ENCODE data around the gene AFDN. TPM values are rescaled to one million over a fixed set of nuclear protein-coding genes. Genes with fewer than 3 reads are reported as not detected.
A peak's percentile ranks its signal among the peaks of the same experiment; 100 is the strongest.

AFDN gene, protein sequence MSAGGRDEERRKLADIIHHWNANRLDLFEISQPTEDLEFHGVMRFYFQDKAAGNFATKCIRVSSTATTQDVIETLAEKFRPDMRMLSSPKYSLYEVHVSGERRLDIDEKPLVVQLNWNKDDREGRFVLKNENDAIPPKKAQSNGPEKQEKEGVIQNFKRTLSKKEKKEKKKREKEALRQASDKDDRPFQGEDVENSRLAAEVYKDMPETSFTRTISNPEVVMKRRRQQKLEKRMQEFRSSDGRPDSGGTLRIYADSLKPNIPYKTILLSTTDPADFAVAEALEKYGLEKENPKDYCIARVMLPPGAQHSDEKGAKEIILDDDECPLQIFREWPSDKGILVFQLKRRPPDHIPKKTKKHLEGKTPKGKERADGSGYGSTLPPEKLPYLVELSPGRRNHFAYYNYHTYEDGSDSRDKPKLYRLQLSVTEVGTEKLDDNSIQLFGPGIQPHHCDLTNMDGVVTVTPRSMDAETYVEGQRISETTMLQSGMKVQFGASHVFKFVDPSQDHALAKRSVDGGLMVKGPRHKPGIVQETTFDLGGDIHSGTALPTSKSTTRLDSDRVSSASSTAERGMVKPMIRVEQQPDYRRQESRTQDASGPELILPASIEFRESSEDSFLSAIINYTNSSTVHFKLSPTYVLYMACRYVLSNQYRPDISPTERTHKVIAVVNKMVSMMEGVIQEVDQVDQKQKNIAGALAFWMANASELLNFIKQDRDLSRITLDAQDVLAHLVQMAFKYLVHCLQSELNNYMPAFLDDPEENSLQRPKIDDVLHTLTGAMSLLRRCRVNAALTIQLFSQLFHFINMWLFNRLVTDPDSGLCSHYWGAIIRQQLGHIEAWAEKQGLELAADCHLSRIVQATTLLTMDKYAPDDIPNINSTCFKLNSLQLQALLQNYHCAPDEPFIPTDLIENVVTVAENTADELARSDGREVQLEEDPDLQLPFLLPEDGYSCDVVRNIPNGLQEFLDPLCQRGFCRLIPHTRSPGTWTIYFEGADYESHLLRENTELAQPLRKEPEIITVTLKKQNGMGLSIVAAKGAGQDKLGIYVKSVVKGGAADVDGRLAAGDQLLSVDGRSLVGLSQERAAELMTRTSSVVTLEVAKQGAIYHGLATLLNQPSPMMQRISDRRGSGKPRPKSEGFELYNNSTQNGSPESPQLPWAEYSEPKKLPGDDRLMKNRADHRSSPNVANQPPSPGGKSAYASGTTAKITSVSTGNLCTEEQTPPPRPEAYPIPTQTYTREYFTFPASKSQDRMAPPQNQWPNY (N-terminal part only)
- 1 to 10 TPM in 5 of 6 donors, under 1 TPM in 1; 0.71 to 5.4 (median 2.6) TPM for polyA plus RNA-seq (ENCODE audit: low read depth in 6 of 6)

- Mint-ChIP-seq H3K36me3 (peaks cover 5% of the 10 kb centered on the region in 2 donors), H3K4me3 (peak within 1 kb of the TSS; percentile 86 to 96 (median 91)), H3K27me3 (peaks cover 25 to 46% (median 26%) of the 10 kb centered on the region in 3 donors), H3K27ac (peak within 1 kb of the TSS in 5 of 6 donors; percentile 43 to 92 (median 75)), H3K9me3 (peaks cover 0 to 8% (median 3%) of the 10 kb centered on the region in 7 donors), H3K4me1 (peaks cover 12 to 27% (median 24%) of the 10 kb centered on the region in 3 donors)
- DNase-seq: no peak
- peak; percentile 17 to 27 for ATAC-seq (ENCODE audit: low read depth in 2 of 2)
These were observed at the start of gene AFDN for GRCh38 chr6:167826896-167827582. TSS of gene AFDN (plus strand) at chr6:167826911. CDS start at chr6:167827133, 222 bp downstream.

- Mint-ChIP-seq H3K4me1 (no peaks in the 10 kb centered on the region), H3K27me3 (peaks cover 19 to 50% (median 24%) of the 10 kb centered on the region in 3 donors), H3K36me3 (no peaks in the 10 kb centered on the region), H3K27ac (no peak overlapping the region), H3K9me3 (no peaks in the 10 kb centered on the region), H3K4me3 (no peak overlapping the region)
- no peak for ATAC-seq (ENCODE audit: low read depth in 2 of 2)
- DNase-seq: no peak
These were observed 48.1 kb upstream of the AFDN start for GRCh38 chr6:167778497-167779128.

DNA sequence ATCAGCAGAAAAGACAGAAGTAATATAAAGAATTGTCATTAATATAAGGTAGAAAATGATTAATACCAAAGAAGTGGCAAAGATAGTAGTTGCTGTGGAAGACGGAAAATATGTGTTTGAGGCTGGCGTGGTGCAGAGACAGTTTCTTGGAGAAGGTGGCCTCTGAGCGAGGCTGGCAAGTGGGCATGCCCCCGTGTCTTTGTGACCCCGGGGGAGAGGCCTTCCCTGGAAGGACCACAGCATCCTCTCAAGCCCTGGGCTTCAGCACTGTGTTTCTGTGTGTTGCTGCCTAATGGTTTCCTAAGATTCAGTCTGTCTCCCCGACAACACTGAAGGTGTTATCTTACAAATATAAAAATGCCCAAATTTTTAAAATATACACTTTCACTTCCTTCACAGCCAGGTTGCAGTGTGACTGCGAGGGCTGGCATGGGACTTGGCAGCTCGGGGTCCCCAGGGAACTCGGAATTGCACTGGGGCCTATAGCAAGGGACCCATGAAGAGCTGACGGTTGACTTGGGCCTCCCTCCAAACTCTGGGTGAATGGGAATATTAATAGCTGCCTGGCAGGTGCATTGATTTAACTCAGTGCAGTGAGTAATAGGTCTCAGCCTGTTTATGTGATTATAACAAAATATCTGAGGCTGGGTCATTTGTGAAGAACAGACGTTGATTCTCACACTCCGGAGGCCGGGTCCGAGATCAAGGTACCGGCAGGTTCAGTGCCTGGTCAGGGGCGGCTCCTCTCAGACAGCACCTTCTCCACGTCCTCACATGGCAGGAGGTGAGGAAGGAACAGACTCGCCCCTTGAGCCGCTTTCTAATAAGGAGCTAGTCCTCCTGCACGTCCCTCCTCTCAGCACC, 47.4 kb upstream of the AFDN start:
- Mint-ChIP-seq H3K4me1 (no peaks in the 10 kb centered on the region), H3K4me3 (no peak overlapping the region), H3K27me3 (peaks cover 19 to 50% (median 24%) of the 10 kb centered on the region in 3 donors), H3K27ac (no peak overlapping the region), H3K36me3 (no peaks in the 10 kb centered on the region), H3K9me3 (peaks cover 0 to 3% (median 0%) of the 10 kb centered on the region in 7 donors)
- no peak for ATAC-seq (ENCODE audit: low read depth in 2 of 2)
- no peak for DNase-seq

- Mint-ChIP-seq H3K4me1 (no peaks in the 10 kb centered on the region), H3K9me3 (peaks cover 0 to 3% (median 0%) of the 10 kb centered on the region in 7 donors), H3K4me3 (no peak overlapping the region), H3K27me3 (peaks cover 17 to 50% (median 23%) of the 10 kb centered on the region in 3 donors), H3K36me3 (no peaks in the 10 kb centered on the region), H3K27ac (no peak overlapping the region)
- ATAC-seq (ENCODE audit: low read depth in 2 of 2) (no peak), DNase-seq (no peak)
These were observed 46.6 kb upstream of the AFDN start for GRCh38 chr6:167779993-167780655.

GRCh38 chr6:167781066-167781767, 45.5 kb upstream of the AFDN start:
- Mint-ChIP-seq H3K9me3 (peaks cover 0 to 4% (median 0%) of the 10 kb centered on the region in 7 donors), H3K27ac (no peak overlapping the region), H3K4me3 (no peak overlapping the region), H3K27me3 (peaks cover 10 to 43% (median 17%) of the 10 kb centered on the region in 3 donors), H3K36me3 (no peaks in the 10 kb centered on the region), H3K4me1 (no peaks in the 10 kb centered on the region)
- DNase-seq (no peak), ATAC-seq (ENCODE audit: low read depth in 2 of 2) (no peak)

GRCh38 chr6:167781868-167782267, 44.8 kb upstream of the AFDN start:
- Mint-ChIP-seq H3K4me1 (no peaks in the 10 kb centered on the region), H3K9me3 (peaks cover 0 to 4% (median 0%) of the 10 kb centered on the region in 7 donors)
- DNase-seq: no peak

GRCh38 chr6:167782698-167783517, 43.8 kb upstream of the AFDN start:
- no peak overlapping the region for H3K27ac Mint-ChIP-seq
- H3K36me3 Mint-ChIP-seq: no peaks in the 10 kb centered on the region
- ATAC-seq (ENCODE audit: low read depth in 2 of 2): no peak
- no peak for DNase-seq
- peaks cover 0 to 4% (median 0%) of the 10 kb centered on the region in 7 donors for H3K9me3 Mint-ChIP-seq
- no peaks in the 10 kb centered on the region for H3K4me1 Mint-ChIP-seq
- peaks cover 6 to 26% (median 21%) of the 10 kb centered on the region in 3 donors for H3K27me3 Mint-ChIP-seq
- H3K4me3 Mint-ChIP-seq: no peak overlapping the region

More at GRCh38 chr6:167781868-167782267, 44.8 kb upstream of the AFDN start:
- no peak overlapping the region for H3K4me3 Mint-ChIP-seq
- peak overlapping the region in 1 of 6 donors; percentile 48 for H3K27ac Mint-ChIP-seq
- H3K27me3 Mint-ChIP-seq: peaks cover 6 to 36% (median 17%) of the 10 kb centered on the region in 3 donors
- ATAC-seq (ENCODE audit: low read depth in 2 of 2): no peak
- H3K36me3 Mint-ChIP-seq: no peaks in the 10 kb centered on the region

DNA sequence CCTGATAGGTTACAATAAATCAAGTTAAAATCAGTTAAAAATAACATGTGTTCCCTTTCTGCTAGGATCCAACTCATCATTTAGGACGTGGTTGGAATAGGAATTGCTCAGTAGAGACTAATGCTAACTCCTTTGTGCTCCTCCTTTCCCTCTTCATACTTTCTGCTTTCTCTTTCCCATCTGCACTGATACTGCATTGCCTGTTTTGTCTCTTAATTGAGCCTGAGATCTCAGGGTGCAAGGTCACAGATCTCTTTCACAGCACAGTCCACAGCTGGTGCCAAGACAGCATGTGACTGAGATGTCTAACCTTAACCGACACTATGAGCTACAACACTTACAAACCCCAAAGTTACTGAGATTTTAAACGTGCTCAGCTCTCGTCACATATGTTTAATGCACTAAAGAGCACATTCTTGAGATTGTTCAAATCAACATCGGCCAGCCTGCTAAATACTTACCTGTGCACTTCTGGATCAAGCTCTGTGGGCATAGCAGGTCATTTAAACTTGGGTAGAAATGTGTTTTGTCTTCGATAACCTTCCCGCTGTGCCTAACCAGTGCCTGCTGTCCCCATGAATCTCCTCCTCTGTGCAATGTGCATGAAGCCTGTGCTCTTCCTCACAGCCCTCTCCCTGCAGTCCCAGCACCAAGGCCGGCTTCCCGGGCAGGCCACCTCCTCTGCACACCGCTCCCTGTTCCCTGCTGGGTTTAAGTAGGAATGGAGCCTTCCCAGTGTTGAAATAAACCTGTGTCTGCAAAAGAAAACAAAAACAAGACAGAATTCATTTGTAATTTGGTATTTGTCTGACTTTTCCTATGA, 39.6 kb upstream of the AFDN start:
- Mint-ChIP-seq H3K27ac (no peak overlapping the region), H3K36me3 (no peaks in the 10 kb centered on the region), H3K27me3 (peaks cover 7 to 17% (median 11%) of the 10 kb centered on the region in 3 donors), H3K4me1 (peaks cover 0 to 3% (median 0%) of the 10 kb centered on the region in 3 donors), H3K9me3 (peaks cover 0 to 7% (median 0%) of the 10 kb centered on the region in 7 donors), H3K4me3 (no peak overlapping the region)
- DNase-seq: no peak
- ATAC-seq (ENCODE audit: low read depth in 2 of 2): no peak

- H3K36me3 Mint-ChIP-seq: no peaks in the 10 kb centered on the region
- peaks cover 0 to 7% (median 0%) of the 10 kb centered on the region in 7 donors for H3K9me3 Mint-ChIP-seq
- H3K27ac Mint-ChIP-seq: no peak overlapping the region
These were observed 38.7 kb upstream of the AFDN start for GRCh38 chr6:167787896-167788562.

More at GRCh38 chr6:167787896-167788562, 38.7 kb upstream of the AFDN start:
- no peak for DNase-seq
- Mint-ChIP-seq H3K27me3 (peaks cover 12 to 22% (median 13%) of the 10 kb centered on the region in 3 donors), H3K4me1 (peaks cover 0 to 3% (median 0%) of the 10 kb centered on the region in 3 donors), H3K4me3 (no peak overlapping the region)
- no peak for ATAC-seq (ENCODE audit: low read depth in 2 of 2)
